HG02763 (cell line): ENCODE measurements around the gene MPST.
"Not testable (repeated sequence)": the region's sequence is repeated elsewhere in the genome, so short reads cannot be mapped to it uniquely, and the experiment has no call there.

ENCODE experiments used
- ATAC-seq: cut with Tn5 transposase; IDR thresholded peaks from one replicate; pipeline ENCODE4 v1.9.1; 2021; ENCODE audit warnings: mild to moderate bottlenecking, moderate library complexity; ENCODE audit not compliant: unreplicated experiment

The MPST gene

DNA sequence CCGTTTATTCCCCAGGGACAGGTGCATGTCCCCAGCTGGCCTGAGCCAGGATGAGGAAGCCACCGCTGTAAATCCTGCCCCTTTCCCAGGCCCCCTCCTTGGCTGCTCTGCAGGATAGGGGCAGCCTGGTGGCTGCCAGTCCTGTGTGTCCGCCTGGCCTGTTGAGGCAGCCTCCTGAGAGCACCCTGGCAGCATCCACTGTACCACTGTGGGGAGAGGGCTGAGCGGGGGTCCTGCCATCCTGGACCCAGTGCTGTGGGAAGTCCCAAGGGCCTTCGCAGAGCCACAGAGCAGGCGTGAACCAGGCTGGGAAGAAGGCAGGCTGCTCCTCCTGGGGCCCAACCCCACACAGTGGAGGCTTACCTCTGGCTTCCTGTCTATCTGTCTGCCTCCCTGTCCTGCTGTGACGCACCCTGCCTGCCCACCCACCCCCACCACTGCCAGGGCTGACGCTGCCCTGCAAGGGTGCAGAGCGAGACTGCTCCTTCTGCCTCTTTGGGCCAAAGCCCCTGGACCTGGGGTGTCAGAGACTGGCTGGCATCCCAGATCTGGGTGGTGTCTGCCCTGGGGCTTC is 40.4 kb downstream of the MPST start:
- ATAC-seq = no peak

DNA sequence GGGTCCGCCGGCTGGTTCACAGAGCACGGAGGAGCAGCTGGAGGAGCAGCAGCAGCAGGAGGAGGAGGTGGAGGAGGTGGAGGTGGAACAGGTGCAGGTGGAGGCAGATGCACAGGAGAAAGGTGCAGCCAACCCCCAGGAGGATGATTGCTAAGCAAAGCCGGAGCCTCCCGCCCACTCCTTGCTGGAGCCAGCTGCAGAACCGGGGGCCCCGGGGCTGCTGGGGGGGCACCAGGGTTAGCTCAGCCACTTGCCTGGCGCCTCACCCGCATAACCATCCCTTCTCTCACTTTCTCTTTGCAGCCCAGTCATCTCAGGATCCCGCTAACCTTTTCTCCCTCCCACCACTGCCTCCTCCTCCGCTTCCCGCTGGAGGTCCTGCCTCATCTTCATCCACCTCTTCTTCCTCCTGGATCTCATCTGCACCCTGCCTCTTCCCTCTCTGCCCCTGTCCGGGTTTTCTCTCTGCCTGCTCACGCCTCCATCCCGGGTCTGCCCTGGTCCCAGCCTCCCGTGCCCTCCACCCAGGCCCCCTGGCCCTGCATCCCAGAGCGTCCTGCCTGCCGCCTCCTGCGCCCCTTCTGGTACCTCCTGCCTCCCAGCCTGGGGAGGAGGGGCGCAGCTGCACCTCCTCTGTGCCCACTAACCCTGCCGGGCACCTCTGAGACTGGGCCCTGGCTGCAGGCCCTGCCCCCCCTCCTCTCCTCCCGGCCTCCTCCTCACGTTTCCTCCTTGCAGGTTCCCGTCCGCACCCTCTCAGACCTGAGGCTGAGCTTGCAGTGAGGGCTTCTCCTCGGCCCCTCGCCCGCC is 41.5 kb downstream of the MPST start:
- ATAC-seq = no peak

DNA sequence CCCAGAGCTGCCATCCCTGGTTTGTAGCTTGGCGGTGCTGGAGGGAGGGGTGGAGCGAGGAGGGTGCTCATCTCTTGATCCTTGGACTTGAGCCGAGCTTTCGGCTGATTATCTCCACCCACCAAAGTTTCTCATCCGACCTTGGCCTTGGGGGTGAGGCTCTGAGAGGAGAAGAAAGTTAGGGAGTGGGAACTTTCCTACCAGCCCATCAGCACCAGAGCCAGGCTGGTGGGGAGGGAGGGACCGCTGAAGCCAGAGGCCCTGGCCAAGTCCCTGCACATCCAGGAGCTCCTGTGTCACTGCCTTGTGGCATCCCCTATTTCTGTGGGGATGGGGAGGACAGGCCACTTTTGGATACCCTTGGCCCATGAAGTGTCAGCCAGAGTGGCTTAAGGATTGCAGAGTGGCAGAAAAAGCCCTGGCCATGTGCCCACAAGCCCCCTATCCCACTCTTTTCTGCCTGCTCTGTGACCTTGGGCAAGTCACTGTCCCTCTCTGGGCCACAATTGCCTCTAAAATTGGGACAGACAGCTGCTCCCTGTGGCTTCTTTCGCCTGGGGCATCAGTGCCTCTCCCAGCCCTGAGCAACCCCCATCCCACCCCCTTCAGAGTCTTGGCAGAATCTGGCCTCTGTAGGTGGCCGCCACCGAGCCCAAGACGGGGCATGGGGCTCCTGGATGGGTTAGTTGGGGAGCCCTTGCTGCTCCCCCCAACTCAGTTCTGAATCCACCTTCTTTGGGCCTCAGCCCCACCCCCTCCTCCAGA is 42.3 kb downstream of the MPST start:
- no peak for ATAC-seq

DNA sequence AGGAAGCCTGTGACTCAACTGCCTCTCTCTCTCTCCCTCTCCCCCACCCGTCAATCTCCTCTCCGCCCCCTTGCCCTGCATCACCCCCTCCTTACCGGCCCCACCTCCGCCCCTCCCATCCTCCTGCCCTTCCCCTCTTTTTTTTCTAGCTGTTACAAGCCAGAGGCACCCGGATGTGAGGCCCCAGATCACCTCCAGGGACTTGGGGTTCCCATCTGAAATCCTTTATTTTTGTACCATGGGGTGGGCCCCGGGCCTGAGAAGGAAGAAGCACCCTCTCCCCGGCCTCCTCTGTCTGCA is 42.8 kb downstream of the MPST start:
- ATAC-seq = no peak

DNA sequence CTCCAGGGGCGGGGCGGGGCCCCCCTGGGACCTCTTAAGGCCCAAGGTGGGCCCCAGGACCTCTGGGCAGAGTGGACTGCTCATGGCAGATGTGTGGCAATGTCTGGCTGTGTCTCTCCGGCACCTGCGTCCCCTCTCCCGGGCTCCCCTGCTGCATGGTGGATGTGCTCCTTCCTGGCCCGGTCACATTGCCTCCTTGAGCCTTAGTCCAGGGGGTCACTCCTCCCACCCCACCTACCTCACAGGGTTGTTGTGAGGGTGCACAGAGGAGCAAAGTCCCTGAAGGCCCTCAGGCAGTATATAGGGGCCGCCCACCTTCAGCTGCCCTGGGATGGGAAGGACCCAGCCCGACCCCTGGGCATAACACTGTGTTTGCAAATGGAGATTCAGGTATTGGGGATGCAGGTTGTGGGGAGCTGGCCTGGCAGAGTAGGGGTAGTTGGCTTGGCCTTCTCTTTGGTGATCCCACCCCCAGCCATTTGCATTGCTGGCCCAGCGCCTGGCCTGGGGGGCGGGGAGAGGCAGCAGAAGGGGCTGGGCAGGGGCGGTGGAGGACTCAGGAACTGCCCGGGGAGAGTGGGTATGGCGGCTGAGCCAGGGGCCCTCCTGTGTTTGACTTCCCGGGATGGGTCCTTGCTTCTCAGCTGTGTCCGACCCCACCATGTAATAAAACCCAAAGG is 43.3 kb downstream of the MPST start:
- no peak for ATAC-seq

DNA sequence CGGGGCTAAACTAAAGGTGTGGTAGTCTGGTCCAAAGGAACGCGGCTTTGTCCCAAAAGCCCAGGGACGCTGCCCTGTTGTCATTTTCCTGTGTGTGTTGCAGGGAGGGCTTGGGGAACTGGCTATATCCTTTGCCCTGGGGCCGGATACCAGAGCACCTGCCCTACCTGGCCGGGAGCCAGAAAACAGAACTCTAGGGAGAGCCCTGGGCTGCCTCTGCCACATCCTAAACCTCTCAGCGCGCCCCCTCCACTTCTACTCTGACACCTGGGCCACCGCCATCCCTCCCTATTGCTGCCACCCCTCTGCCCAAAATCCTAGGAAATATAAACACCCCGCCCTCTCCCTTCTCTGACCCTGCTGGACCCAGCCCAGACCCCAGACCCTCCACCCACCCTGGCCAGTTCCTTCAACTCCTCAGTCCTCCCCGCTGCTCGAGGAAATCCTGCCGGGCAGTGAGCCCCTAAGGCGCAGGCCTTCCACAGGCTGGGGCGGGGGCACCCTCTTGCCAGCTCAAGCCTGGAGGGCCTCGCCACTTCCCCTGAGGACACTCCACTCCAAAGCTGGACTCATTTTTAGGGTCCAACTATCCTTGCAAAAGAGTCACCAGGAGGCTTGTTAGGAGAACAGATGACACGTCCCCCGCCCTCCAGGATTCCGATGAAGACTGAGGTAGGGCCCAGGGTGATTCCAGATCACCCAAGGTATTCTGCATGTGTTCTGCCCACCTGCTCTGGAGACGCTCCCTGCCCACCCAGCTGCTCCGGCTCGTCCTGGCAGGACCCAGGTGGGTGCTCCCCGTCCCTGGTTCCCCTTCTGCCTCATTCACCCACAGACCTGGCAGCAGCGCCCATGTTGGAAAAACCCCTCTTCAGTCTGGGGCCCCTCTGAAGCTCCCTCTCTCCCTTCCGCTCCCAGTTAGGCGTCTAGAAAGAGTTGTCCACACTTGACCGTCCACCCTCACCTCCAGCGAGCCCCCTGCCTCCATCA is 44.2 kb downstream of the MPST start:
- ATAC-seq = no peak

DNA sequence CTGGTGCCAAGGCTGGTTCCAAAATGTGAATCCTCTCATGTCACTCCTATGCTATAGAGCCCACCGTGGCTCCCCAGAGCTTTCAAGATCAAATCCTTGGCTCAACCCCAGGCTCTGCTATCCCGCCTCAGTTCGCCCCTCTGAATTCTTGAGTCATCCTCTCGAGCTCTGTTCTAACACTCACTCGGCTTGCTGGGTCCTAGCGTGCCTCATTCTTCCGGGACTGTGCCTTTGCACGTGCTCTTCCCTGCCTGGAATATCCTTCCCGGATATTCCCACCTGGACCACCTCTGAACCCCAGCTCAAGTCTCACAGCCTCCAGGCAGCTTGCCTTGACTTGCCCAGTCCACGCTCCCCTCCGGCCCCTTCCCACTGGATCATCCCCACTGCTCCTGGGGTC is 45.0 kb downstream of the MPST start:
- ATAC-seq = no peak

DNA sequence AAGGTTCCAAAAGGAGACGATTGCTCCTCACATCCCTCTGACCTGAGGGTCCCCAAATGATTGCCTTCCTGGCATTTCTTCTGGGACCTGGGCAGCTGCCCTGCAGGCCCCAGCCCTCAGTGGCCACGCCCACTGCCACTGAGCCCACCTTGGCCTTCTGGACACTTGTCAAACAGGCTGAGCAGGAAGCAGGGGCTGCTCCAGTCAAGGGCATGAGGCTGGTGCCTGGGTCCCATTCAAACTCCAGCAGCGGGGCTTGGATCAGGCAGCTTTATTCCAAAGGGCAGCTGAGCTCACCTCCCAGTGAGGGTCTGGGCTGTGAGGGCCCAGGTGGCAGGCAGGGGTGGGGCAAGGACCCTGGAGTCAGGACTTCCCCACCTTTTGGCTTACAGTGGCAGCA is 45.6 kb downstream of the MPST start:
- no peak for ATAC-seq

DNA sequence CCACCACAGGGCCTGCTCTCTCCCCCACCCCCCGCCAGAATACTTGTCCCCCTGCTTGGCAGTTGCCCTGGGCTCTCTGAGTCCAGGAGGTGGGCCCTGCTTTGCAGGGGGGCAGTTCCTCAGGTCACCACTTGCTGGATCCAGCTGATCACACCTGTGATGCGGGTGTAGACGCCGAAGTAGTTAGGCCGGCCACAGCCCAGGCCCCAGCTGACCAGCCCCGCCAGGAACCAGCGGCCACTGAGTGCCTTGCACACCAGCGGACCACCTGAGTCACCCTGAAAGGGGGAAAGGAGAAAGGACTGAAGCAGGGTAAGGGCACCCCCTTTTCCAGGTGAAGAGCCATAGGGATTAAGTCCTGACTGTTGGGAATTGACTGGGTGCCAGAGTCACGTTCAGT is 46.4 kb downstream of the MPST start:
- ATAC-seq = no peak

DNA sequence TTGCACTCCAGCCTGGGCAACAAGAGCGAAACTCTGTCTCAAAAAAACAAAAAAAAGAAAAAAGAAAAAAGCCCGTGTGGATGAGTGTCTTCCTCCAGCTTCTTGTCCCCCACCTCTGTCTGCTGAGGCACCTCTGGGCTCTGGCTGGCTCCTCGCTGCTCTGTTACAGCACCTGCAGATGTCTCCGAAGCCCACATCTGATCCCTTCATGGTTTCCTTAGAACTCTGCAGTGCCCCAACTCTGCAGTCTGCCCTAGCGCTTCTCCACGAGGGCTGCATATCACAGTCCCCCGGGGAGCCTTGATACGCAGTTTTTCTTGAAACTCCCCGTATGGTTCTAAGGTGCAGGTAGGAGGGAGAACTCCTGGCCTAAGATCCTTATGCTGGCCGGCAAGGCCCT is 47.9 kb downstream of the MPST start:
- ATAC-seq = no peak

DNA sequence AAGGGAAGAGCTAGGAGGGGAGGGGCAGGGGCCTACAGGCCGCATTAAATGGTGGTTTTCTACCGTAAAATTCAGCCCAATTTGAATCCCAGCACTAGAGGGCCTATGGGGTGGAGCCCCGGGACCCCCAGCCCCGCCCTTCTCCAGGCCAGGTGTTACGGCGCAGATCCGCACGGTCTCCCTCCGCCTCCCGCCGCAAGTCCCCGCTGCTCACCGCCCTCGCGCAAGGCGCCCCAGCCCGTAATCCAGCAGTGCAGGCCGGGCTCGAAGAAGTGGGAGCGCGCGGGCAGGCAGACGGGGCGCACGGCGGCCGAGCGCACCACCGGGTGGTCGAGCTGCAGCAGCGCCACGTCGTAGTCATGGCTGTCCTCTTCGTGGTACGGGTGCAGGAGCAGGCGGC is 49.3 kb downstream of the MPST start:
- ATAC-seq = no peak

DNA sequence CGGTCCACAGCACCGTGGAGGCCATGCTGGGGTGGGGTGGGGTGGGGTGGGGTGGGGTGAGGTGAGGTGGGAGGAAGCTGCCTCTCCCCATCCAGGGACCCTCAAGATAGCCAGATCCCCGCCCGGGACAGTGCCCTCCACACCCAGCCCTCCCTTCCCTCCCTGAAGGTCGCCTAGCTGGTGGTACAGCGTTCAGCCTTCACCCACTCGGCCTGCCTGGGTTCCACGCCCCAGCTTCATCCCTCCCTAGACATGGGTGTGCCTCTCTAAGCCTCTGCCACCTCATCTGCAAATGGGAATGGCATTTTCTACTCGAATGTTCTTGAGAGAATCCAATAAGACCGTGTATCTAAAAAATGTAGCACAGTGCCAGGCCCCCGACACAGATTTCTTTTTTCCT is 49.8 kb downstream of the MPST start:
- ATAC-seq = no peak

DNA sequence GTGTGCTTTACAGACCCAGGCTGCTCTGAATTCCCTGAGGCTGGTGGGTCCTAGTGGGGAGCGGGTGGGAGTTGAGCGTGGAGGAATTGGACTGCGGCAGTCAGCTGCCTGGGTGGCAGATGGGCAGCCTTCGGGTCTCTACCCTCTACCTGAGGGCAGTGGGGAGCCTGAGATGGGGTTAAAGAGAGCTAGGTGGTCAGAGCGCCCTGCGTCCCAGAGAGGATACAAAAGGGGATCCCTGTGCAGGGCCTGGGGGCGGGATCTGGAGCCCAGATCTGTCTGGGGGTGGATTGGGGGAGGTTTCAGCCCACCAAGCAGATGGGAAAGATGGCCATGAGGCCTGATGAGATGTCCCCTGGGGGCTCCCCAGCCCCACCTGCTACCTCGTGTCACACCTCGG is 50.2 kb downstream of the MPST start:
- ATAC-seq = no peak

DNA sequence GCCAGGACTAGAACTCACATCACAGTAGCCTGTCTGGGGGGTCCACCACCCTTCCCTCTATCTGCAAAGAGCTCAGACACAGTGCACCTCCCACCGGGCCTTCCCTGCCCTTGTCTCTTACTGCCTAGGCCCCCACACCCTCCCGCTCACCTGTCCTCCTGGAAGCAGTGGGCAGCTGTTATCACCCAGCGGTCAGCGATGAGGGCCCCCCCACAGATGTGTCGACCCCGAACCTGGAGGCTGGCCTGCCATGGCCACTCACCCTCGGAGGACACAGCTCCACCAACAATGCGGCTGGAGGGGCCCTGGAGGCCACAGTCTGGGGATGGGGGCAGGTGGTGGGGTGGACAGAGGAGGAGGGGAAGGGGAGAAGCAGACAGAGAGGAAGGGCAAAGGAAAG is 50.8 kb downstream of the MPST start:
- ATAC-seq = no peak

DNA sequence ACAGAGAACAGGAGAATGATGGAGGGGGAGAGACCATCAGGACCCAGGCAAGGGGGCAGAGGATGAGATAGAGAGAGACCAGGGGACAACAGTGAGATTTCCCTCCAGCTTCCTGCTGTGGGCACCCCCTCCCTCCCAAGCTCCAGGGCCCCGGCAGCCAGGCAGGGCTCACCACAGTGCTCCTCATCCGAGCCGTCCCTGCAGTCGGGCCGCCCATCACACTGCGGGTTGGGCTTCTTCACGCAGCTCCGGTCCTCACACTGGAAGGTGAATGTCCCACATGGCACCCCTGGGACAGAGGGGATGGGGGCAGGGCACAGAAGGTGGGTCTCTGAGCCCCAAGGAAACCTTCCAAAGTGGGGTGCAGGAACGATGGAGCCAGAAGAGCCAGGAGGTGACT is 51.2 kb downstream of the MPST start:
- ATAC-seq = no peak

DNA sequence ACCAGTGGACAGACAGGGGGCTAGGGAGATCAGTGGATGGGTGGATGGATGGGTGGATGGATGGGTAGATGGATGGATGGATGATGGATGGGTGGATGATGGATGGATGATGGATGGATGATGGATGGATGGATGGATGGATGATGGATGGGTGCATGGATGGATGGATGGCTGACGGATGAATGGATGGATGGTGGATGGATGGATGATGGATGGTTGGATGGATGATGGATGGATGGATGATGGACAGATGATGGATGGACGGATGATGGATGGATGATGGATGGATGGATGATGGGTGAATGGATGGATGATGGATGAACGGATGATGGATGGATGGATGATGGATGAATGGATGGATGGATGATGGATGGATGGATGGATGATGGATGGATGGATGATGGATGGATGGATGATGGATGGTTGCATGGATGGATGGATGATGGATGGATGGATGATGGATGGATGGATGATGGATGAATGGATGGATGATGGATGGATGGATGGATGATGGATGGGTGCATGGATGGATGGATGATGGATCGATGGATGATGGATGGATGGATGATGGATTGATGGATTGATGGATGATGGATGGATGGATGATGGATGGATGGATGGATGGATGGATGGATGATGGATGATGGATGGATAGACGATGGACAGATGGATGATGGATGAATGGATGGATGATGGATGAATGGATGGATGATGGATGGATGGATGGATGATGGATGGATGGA is 52.5 kb downstream of the MPST start:
- not testable (repeated sequence) for ATAC-seq

DNA sequence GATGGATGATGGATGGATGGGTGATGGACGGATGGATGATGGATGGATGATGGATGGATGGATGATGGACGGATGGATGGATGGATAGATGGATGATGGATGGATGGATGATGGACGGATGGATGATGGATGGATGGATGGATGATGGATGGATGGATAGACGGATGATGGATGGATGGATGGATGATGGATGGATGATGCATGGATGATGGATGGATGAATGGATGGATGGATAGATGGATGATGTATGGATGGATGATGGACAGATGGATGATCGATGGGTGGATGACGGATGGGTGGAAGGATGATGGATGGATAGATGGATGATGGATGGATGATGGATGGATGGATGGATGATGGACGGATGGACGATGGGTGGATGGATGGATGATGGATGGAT is 53.1 kb downstream of the MPST start:
- ATAC-seq = no peak

DNA sequence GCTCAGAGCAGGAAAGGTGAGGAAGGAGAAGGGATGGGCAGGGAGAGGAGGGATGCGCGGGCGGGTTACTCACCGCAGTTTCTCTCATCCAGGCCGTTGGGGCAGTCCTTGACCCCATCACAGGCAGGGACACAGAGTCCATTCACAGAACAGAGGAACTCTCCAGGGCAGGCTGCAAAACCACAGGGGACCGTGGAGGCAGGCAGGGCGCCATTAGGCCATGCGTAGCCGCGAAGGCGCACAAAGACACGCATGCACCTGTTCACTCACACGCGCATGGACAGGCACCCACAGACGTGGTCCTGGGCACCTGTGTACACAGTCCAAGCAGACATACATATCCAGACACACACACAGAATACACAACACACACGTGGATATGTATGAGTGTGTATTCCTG is 55.0 kb downstream of the MPST start:
- ATAC-seq = no peak

DNA sequence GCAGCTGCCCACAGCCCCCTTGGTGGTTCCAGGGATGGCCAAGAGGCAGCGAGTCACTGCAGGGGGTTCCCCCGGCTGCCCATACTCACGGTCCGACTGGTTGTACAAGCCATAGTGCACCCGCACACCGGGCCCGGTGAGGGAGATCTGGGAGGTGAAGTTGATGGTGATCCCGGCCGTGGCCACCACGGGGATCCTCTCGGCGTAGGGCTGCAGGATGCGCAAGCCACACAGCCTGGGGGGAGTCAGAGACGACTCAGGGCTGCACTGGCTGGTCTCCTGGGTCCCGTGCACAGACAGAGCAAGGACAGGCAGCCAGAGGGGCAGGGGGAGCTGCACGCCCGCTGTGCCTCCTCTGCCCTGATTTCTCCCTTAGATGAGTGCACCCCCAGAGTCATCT is 55.5 kb downstream of the MPST start:
- no peak for ATAC-seq
